ENCODE data around the gene CHAF1A.

DNA sequence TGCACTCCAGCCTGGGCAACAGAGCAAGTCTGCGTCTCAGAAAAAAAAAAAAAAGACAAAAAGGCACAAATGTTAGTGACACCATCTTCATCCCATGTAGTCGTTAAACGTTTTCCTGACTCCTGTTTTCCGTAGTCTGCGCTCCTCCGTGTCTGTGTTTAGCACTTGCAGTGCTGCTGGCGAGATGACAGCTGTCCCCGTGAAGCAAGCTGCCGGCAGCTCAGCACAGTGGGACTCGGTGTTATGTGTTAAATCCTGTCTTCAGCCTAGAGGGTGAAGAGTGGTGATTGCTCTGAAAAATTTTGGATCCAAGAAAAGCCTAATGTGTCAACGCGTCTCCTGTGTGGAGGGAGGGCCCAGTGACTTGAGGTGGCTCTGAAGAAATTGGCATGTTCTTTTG lies 36.8 kb downstream of the CHAF1A start:
- TF ChIP-seq, protein P1, sequence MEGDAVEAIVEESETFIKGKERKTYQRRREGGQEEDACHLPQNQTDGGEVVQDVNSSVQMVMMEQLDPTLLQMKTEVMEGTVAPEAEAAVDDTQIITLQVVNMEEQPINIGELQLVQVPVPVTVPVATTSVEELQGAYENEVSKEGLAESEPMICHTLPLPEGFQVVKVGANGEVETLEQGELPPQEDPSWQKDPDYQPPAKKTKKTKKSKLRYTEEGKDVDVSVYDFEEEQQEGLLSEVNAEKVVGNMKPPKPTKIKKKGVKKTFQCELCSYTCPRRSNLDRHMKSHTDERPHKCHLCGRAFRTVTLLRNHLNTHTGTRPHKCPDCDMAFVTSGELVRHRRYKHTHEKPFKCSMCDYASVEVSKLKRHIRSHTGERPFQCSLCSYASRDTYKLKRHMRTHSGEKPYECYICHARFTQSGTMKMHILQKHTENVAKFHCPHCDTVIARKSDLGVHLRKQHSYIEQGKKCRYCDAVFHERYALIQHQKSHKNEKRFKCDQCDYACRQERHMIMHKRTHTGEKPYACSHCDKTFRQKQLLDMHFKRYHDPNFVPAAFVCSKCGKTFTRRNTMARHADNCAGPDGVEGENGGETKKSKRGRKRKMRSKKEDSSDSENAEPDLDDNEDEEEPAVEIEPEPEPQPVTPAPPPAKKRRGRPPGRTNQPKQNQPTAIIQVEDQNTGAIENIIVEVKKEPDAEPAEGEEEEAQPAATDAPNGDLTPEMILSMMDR (conservative IDR thresholded peaks at IDR 0.05; ENCODE audit: low read length) = no peak
- no peak for TF ChIP-seq EZH2phosphoT487 (IDR thresholded peaks at IDR 0.05; ENCODE audit: borderline replicate concordance)
